Caco-2 (cell line): ENCODE measurements around the gene RIC3. TPM values are rescaled to one million over a fixed set of nuclear protein-coding genes. Genes with fewer than 3 reads are reported as not detected.

Source experiments
- BruUV-seq: library from RNA; stranded (reverse); fragments of 400-500 nt; replicated peaks from 2 replicates; lab custom pipeline; 2021; lab: Mats Ljungman, UMichigan
- CTCF ChIA-PET: fragments of 300-600 bp; sonication (Branson Sonifier 250); formaldehyde crosslinking; loops from one replicate; lab custom pipeline; 2022; ENCODE audit warnings: antibody characterized with exemption; lab: Charles Lee
- POLR2A ChIA-PET: fragments of 300-600 bp; sonication (Branson Sonifier 250); formaldehyde crosslinking; loops from one replicate; lab custom pipeline; 2022; ENCODE audit warnings: antibody characterized with exemption; lab: Charles Lee
- DNase-seq, 2 experiments: peaks; one replicate each; pipeline versions ENCODE4 v3.0.0 to v3.0.0-alpha.2; 2020 to 2022
- H3K27me3 ChIP-seq: replicated peaks from 2 replicates; pipeline ENCODE4 v1.6.0; 2011; ENCODE audit warnings: low read length; ENCODE audit not compliant: control insufficient read depth, insufficient read depth
- H3K36me3 ChIP-seq: 2 replicates; pipeline ENCODE4 v1.5.1; 2011; ENCODE audit warnings: low read length; ENCODE audit not compliant: control insufficient read depth, insufficient read depth
- H3K4me1 ChIP-seq: fragments of 250-450 bp; sonication (Bioruptor Pico); 2 replicates; pipeline ENCODE4 v1.5.1; 2020; ENCODE audit warnings: mild to moderate bottlenecking
- H3K4me3 ChIP-seq: 2 replicates; pipeline ENCODE4 v1.5.1; 2011; ENCODE audit warnings: low read depth, mild to moderate bottlenecking, control low read depth, low read length
- H3K9me3 ChIP-seq: fragments of 250-450 bp; sonication (Bioruptor Pico); 2 replicates; pipeline ENCODE4 v1.5.1; 2020; ENCODE audit warnings: mild to moderate bottlenecking, moderate library complexity
- H3K27ac Mint-ChIP-seq: one replicate; pipeline ENCODE4 v1.8.0; 2022; ENCODE audit warnings: mixed read lengths; ENCODE audit not compliant: unreplicated experiment
- H3K27me3 Mint-ChIP-seq: one replicate; pipeline ENCODE4 v1.8.0; 2022; ENCODE audit warnings: mixed read lengths; ENCODE audit not compliant: insufficient read depth, unreplicated experiment
- H3K36me3 Mint-ChIP-seq: one replicate; pipeline ENCODE4 v1.8.0; 2022; ENCODE audit warnings: mild to moderate bottlenecking, mixed read lengths; ENCODE audit not compliant: insufficient read depth, unreplicated experiment
- H3K4me1 Mint-ChIP-seq: one replicate; pipeline ENCODE4 v1.8.0; 2022; ENCODE audit warnings: low read depth, mixed read lengths; ENCODE audit not compliant: unreplicated experiment
- H3K4me3 Mint-ChIP-seq: one replicate; pipeline ENCODE4 v1.8.0; 2022; ENCODE audit warnings: mild to moderate bottlenecking, moderate library complexity, mixed read lengths; ENCODE audit not compliant: unreplicated experiment
- H3K9me3 Mint-ChIP-seq: one replicate; pipeline ENCODE4 v1.8.0; 2022; ENCODE audit warnings: mixed read lengths; ENCODE audit not compliant: unreplicated experiment
- intact Hi-C: fragments of 100-400 bp; cut with micrococcal nuclease; formaldehyde crosslinking; loops from one replicate; pipeline ENCODE4 v1.10.0; 2022; ENCODE audit not compliant: unreplicated experiment
- total RNA-seq: library from RNA; stranded (reverse); gene quantifications from 2 replicates; pipeline ENCODE4 v1.2.3, GENCODE V29; 2022
- TF ChIP-seq, protein P1 (sequence below), 2 experiments: fragments of 200-600 bp in 1 of 2; IDR thresholded peaks; 1 replicate in 1 of 2; 2 replicates in 1 of 2; pipeline versions ENCODE4 v1.5.1 to v1.8.0; 2011 to 2022; ENCODE audit warnings: antibody characterized with exemption in 1 of 2, control low read depth in 1 of 2, inconsistent platforms in 1 of 2, low read depth in 1 of 2, low read length in 1 of 2, mild to moderate bottlenecking in 1 of 2, moderate library complexity in 1 of 2; ENCODE audit not compliant: insufficient read depth in 1 of 2, severe bottlenecking in 1 of 2, unreplicated experiment in 1 of 2

The RIC3 gene
- total RNA-seq, 1 experiment from 2014 or later = not detected

DNA sequence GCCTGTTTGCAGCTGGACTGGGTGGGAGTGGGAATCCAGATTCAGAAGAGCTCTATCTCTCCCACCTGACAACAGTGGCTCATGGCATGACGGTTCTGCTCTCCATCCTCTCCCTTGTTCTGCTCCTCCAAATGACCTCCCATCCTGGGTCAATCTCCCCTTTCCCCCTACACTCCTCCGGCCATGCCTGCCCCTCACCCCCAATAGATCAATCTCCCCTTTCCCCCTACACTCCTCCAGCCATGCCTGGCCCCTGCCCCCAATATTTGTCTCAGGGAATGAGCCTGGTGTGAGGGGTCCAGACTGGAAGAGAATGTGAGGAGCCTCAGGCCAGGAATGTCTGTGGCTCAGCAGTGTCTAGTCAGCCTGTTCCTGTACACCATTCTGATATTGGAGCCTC is 30.9 kb upstream of the RIC3 start:
- intact Hi-C loops = loop anchor here (10.0 kb wide), 1 partner anchor 195 kb away; no protein-coding TSS in a partner anchor
- H3K4me3 Mint-ChIP-seq = no peak overlapping the region
- no peaks in the 10 kb centered on the region for H3K9me3 ChIP-seq
- TF ChIP-seq, protein P1, sequence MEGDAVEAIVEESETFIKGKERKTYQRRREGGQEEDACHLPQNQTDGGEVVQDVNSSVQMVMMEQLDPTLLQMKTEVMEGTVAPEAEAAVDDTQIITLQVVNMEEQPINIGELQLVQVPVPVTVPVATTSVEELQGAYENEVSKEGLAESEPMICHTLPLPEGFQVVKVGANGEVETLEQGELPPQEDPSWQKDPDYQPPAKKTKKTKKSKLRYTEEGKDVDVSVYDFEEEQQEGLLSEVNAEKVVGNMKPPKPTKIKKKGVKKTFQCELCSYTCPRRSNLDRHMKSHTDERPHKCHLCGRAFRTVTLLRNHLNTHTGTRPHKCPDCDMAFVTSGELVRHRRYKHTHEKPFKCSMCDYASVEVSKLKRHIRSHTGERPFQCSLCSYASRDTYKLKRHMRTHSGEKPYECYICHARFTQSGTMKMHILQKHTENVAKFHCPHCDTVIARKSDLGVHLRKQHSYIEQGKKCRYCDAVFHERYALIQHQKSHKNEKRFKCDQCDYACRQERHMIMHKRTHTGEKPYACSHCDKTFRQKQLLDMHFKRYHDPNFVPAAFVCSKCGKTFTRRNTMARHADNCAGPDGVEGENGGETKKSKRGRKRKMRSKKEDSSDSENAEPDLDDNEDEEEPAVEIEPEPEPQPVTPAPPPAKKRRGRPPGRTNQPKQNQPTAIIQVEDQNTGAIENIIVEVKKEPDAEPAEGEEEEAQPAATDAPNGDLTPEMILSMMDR (IDR thresholded peaks at IDR 0.05; ENCODE audit: insufficient read depth in 1 of 2, low read depth in 1 of 2, low read length in 1 of 2, severe bottlenecking in 1 of 2, unreplicated experiment in 1 of 2) = no peak
- H3K9me3 Mint-ChIP-seq = no peaks in the 10 kb centered on the region
- no peaks in the 10 kb centered on the region for H3K36me3 ChIP-seq
- no peak for DNase-seq
- no peaks in the 10 kb centered on the region; the same call in 1 of the 2 replicates for H3K27me3 ChIP-seq
- H3K27ac Mint-ChIP-seq = no peak overlapping the region
- ChIA-PET POLR2A (no interaction called here), CTCF (no interaction called here)
- H3K4me1 Mint-ChIP-seq = no peaks in the 10 kb centered on the region
- H3K27me3 Mint-ChIP-seq = peaks cover 21% of the 10 kb centered on the region
- H3K4me3 ChIP-seq = no peak overlapping the region
- H3K36me3 Mint-ChIP-seq = no peaks in the 10 kb centered on the region
- H3K4me1 ChIP-seq = no peaks in the 10 kb centered on the region
- BruUV-seq = no TSS peak

DNA sequence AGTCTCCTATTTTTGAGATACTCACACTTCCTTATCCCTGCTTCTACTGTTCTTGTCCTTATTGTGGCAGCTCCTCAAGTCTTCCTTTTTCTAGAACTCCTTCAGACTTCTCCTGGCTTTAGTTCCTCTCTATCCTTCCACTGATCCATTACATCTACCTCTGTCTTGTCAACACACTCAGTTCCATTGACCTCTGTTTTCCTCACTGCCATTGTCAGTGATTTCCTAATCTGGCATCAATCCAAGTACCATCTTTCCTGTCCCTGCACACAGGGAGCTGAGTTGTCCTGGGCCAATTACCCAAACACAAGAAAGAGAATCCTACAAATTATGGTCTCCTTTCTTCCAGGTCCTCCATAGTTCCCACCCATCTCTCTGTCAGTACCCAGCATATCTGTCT is 27.9 kb upstream of the RIC3 start:
- BruUV-seq = no TSS peak
- POLR2A ChIA-PET = no interaction called here

GRCh38 chr11:8194956-8195355 is 26.1 kb upstream of the RIC3 start:
- Histone ChIP-seq H3K27me3 (no peaks in the 10 kb centered on the region; the same call in 1 of the 2 replicates), H3K4me1 (no peaks in the 10 kb centered on the region), H3K9me3 (no peaks in the 10 kb centered on the region), H3K36me3 (no peaks in the 10 kb centered on the region), H3K4me3 (no peak overlapping the region)
- CTCF ChIA-PET = no interaction called here
- intact Hi-C loops = loop anchor here (10.0 kb wide), 1 partner anchor 190 kb away; no protein-coding TSS in a partner anchor
- no peak for DNase-seq
- BruUV-seq = no TSS peak
- Mint-ChIP-seq H3K27ac (no peak overlapping the region), H3K4me1 (no peaks in the 10 kb centered on the region), H3K4me3 (no peak overlapping the region), H3K27me3 (peaks cover 13% of the 10 kb centered on the region), H3K36me3 (no peaks in the 10 kb centered on the region), H3K9me3 (no peaks in the 10 kb centered on the region)
- TF ChIP-seq, protein P1 (IDR thresholded peaks at IDR 0.05; ENCODE audit: insufficient read depth in 1 of 2, low read depth in 1 of 2, low read length in 1 of 2, severe bottlenecking in 1 of 2, unreplicated experiment in 1 of 2) = no peak
- POLR2A ChIA-PET = no interaction called here

More for the DNA sequence above, 27.9 kb upstream of the RIC3 start:
- H3K4me3 Mint-ChIP-seq = no peak overlapping the region
- H3K36me3 ChIP-seq = no peaks in the 10 kb centered on the region
- H3K27me3 Mint-ChIP-seq = peaks cover 13% of the 10 kb centered on the region
- H3K9me3 ChIP-seq = no peaks in the 10 kb centered on the region
- no peaks in the 10 kb centered on the region for H3K4me1 ChIP-seq
- no peaks in the 10 kb centered on the region for H3K9me3 Mint-ChIP-seq
- no peaks in the 10 kb centered on the region for H3K36me3 Mint-ChIP-seq
- no peak overlapping the region for H3K4me3 ChIP-seq
- H3K27me3 ChIP-seq = no peaks in the 10 kb centered on the region; the same call in 1 of the 2 replicates
- CTCF ChIA-PET = no interaction called here
- no peak for DNase-seq
- no peaks in the 10 kb centered on the region for H3K4me1 Mint-ChIP-seq
- intact Hi-C loops = loop anchor here (10.0 kb wide), 1 partner anchor 192 kb away; no protein-coding TSS in a partner anchor
- H3K27ac Mint-ChIP-seq = no peak overlapping the region
- TF ChIP-seq, protein P1 (IDR thresholded peaks at IDR 0.05; ENCODE audit: insufficient read depth in 1 of 2, low read depth in 1 of 2, low read length in 1 of 2, severe bottlenecking in 1 of 2, unreplicated experiment in 1 of 2) = no peak
